ENCODE results near the gene RRP9. TPM values are rescaled to one million over a fixed set of nuclear protein-coding genes. Genes with fewer than 3 reads are reported as not detected.

The RRP9 gene
- total RNA-seq, 1 experiment from 2014 or later, result 49.9 TPM

GRCh38 chr3:51958603-51959521 is 17.2 kb upstream of the RRP9 start:
- H3K27ac Mint-ChIP-seq, result no peak overlapping the region
- POLR2A ChIA-PET, result no interaction called here
- no peaks in the 10 kb centered on the region for H3K9me3 Mint-ChIP-seq
- no peak for TF ChIP-seq MYBL2 (CRISPR knock-in tag; IDR thresholded peaks at IDR 0.05)
- TF ChIP-seq ZNF263 (CRISPR knock-in tag; IDR thresholded peaks at IDR 0.05; ENCODE audit: low read depth), result no peak
- TF ChIP-seq STAT6 (CRISPR knock-in tag; conservative IDR thresholded peaks at IDR 0.05; ENCODE audit: low read depth), result no peak
- no peak for TF ChIP-seq ZNF281 (CRISPR knock-in tag; IDR thresholded peaks at IDR 0.05)
- TF ChIP-seq TP53 (CRISPR knock-in tag; IDR thresholded peaks at IDR 0.05), result no peak
- TF ChIP-seq CREB1 (CRISPR knock-in tag; IDR thresholded peaks at IDR 0.05), result no peak
- no peak for TF ChIP-seq ATF2 (CRISPR knock-in tag; IDR thresholded peaks at IDR 0.05; ENCODE audit: borderline replicate concordance, low read depth)
- no peak for TF ChIP-seq ZSCAN18 (CRISPR knock-in tag; IDR thresholded peaks at IDR 0.05)
- no peak overlapping the region for H3K4me3 Mint-ChIP-seq
- ATAC-seq (no peak), DNase-seq (ENCODE audit: low spot score) (no peak)
- peaks cover 5% of the 10 kb centered on the region; the same call in 1 of the 2 replicates for H3K4me1 Mint-ChIP-seq
- peaks cover 29% of the 10 kb centered on the region for H3K27me3 Mint-ChIP-seq (ENCODE audit: low read depth)
- no peaks in the 10 kb centered on the region for H3K36me3 Mint-ChIP-seq
- CTCF ChIA-PET, result interaction anchor here (2.9 to 3.1 kb wide), 2 partner anchors 15 to 24 kb away, joined by 8 to 21 read pairs; partner anchors contain the start of genes ABHD14A, ABHD14B and ACY1

- ChIA-PET POLR2A (interaction anchor here (0.7 to 1.4 kb wide), 3 partner anchors 10 to 99 kb away, joined by 3 to 4 read pairs (median 3); no protein-coding TSS in a partner anchor), CTCF (interaction anchor here (1.8 to 3.1 kb wide), 3 partner anchors 8 to 25 kb away, joined by 8 to 21 read pairs (median 8); partner anchors contain the start of genes ABHD14A, ABHD14B and ACY1)
- TF ChIP-seq E2F1 (CRISPR knock-in tag; IDR thresholded peaks at IDR 0.05) (no peak), CBFB (CRISPR knock-in tag; IDR thresholded peaks at IDR 0.05; ENCODE audit: low read depth) (no peak), IRF1 (CRISPR knock-in tag; IDR thresholded peaks at IDR 0.05) (no peak)
- Mint-ChIP-seq H3K36me3 (no peaks in the 10 kb centered on the region), H3K27ac (no peak overlapping the region), H3K9me3 (no peaks in the 10 kb centered on the region), H3K4me1 (peaks cover 5% of the 10 kb centered on the region; the same call in 1 of the 2 replicates), H3K4me3 (no peak overlapping the region), H3K27me3 (ENCODE audit: low read depth) (peaks cover 38% of the 10 kb centered on the region)
- DNase-seq (ENCODE audit: low spot score) (no peak), ATAC-seq (no peak)
Observed at GRCh38 chr3:51957520-51958205, 16.0 kb upstream of the RRP9 start.

All from WTC11 (cell line).